HCT116 (cell line): ENCODE data around the gene PRKACA. TPM values are rescaled to one million over a fixed set of nuclear protein-coding genes. Genes with fewer than 3 reads are reported as not detected.

ENCODE experiments used
- ATAC-seq: fragments of 200-7000 bp; cut with Tn5 transposase; 2 replicates; pipeline ENCODE4 v1.9.1; 2020; ENCODE audit warnings: mild to moderate bottlenecking, moderate library complexity
- BruUV-seq: library from RNA; stranded (reverse); fragments of 400-500 nt; replicated peaks from 2 replicates; lab custom pipeline; 2021; lab: Mats Ljungman, UMichigan
- CTCF ChIA-PET: fragments of 300-600 bp; sonication (Branson Sonifier 250); formaldehyde crosslinking; loops from one replicate; lab custom pipeline; 2021; ENCODE audit warnings: antibody characterized with exemption; lab: Charles Lee
- POLR2A ChIA-PET: fragments of 300-600, 350-600 bp; sonication (Branson Sonifier 250); formaldehyde crosslinking; loops from one replicate; lab custom pipeline; 2021; ENCODE audit warnings: antibody characterized with exemption; lab: Charles Lee
- RAD21 ChIA-PET, 2 experiments: fragments of 300-600 bp; sonication (Branson Sonifier 250); formaldehyde crosslinking; loops; one replicate each; lab custom pipeline; 2023; ENCODE audit warnings: low total read pairs in 2 of 2; ENCODE audit not compliant: uncharacterized antibody in 2 of 2, unreplicated experiment in 2 of 2, low non-redundant PET in 1 of 2; lab: Charles Lee
- DNase-seq: peaks from one replicate; pipeline ENCODE4 v3.0.0-alpha.2; 2010; ENCODE audit warnings: low read depth, low spot score
- H2AFZ ChIP-seq: fragments of 200-600 bp; shearing (Covaris generic), sonication (generic); 2 replicates; pipeline ENCODE4 v1.6.1; 2017; ENCODE audit warnings: low read depth, mixed run types, mixed read lengths, antibody characterized with exemption, low read length; ENCODE audit not compliant: poor library complexity, severe bottlenecking
- H3K27ac ChIP-seq: 2 replicates; pipeline ENCODE4 v1.5.1; 2012; ENCODE audit warnings: low read depth, low read length
- H3K27me3 ChIP-seq: fragments of 200-600 bp; sonication (generic); 2 replicates; pipeline ENCODE4 v1.6.1; 2016; ENCODE audit warnings: mixed run types, low read length, mixed read lengths; ENCODE audit not compliant: insufficient read depth
- H3K36me3 ChIP-seq, 2 experiments: fragments of 200-500 bp in 1 of 2; fragments of 200-600 bp in 1 of 2; sonication (Bioruptor generic) in 1 of 2; sonication (generic) in 1 of 2; 2 replicates each; pipeline versions ENCODE4 v1.5.1 to v1.6.1; 2014 to 2016; ENCODE audit warnings: low read length in 2 of 2, inconsistent platforms in 1 of 2, mixed read lengths in 1 of 2, mixed run types in 1 of 2; ENCODE audit not compliant: insufficient read depth in 2 of 2, control insufficient read depth in 1 of 2
- H3K4me1 ChIP-seq, 2 experiments: fragments of 200-600 bp in 1 of 2; sonication (generic) in 1 of 2; 2 replicates each; pipeline versions ENCODE4 v1.5.1 to v1.6.1; 2012 to 2017; ENCODE audit warnings: low read length in 2 of 2, inconsistent platforms in 1 of 2, mild to moderate bottlenecking in 1 of 2, mixed read lengths in 1 of 2, mixed run types in 1 of 2, moderate library complexity in 1 of 2; ENCODE audit not compliant: insufficient read depth in 2 of 2, control insufficient read depth in 1 of 2
- H3K4me2 ChIP-seq: fragments of 200-600 bp; sonication (generic); 2 replicates; pipeline ENCODE4 v1.6.1; 2017; ENCODE audit warnings: mixed run types, low read length, mixed read lengths
- H3K4me3 ChIP-seq, 2 experiments: fragments of 200-600 bp in 1 of 2; sonication (generic) in 1 of 2; replicated peaks in 1 of 2; 2 replicates each; pipeline ENCODE4 v1.5.1; 2011 to 2016; ENCODE audit warnings: low read length in 2 of 2, control low read depth in 1 of 2, low read depth in 1 of 2, mild to moderate bottlenecking in 1 of 2, mixed read lengths in 1 of 2, mixed run types in 1 of 2
- H3K79me2 ChIP-seq: fragments of 200-600 bp; sonication (generic); 2 replicates; pipeline ENCODE4 v1.6.1; 2017; ENCODE audit warnings: mild to moderate bottlenecking, mixed run types, low read length, moderate library complexity, mixed read lengths; ENCODE audit not compliant: insufficient read depth
- H3K9ac ChIP-seq: fragments of 200-600 bp; sonication (generic); 2 replicates; pipeline ENCODE4 v1.6.1; 2016; ENCODE audit warnings: low read length, mixed read lengths
- H3K9me2 ChIP-seq: fragments of 200-600 bp; sonication (generic), shearing (Covaris generic); 2 replicates; pipeline ENCODE4 v1.6.1; 2017; ENCODE audit warnings: mixed run types, mild to moderate bottlenecking, moderate library complexity; ENCODE audit not compliant: insufficient read depth
- H3K9me3 ChIP-seq, 2 experiments: fragments of 200-500 bp in 1 of 2; fragments of 200-600 bp in 1 of 2; sonication (Bioruptor generic) in 1 of 2; sonication (generic) in 1 of 2; 2 replicates each; pipeline ENCODE4 v1.6.1; 2014 to 2017; ENCODE audit warnings: low read length in 2 of 2, mixed read lengths in 2 of 2, inconsistent platforms in 1 of 2, low read depth in 1 of 2, mild to moderate bottlenecking in 1 of 2, mixed run types in 1 of 2, moderate library complexity in 1 of 2; ENCODE audit not compliant: control insufficient read depth in 1 of 2, insufficient read depth in 1 of 2
- H4K20me1 ChIP-seq: fragments of 200-600 bp; sonication (generic), shearing (Covaris generic); 2 replicates; pipeline ENCODE4 v1.6.1; 2017; ENCODE audit warnings: mixed run types, mild to moderate bottlenecking, moderate library complexity; ENCODE audit not compliant: insufficient read depth
- CTCF ChIP-seq, 3 experiments: fragments of 200-600 bp in 1 of 3; sonication (generic) in 1 of 3; IDR thresholded peaks in 2 of 3; conservative IDR thresholded peaks in 1 of 3; 2 replicates each; pipeline ENCODE4 v1.5.1; 2012 to 2017; ENCODE audit warnings: low read depth in 2 of 3, low read length in 2 of 3, antibody characterized with exemption in 1 of 3, borderline replicate concordance in 1 of 3, control low read depth in 1 of 3, mild to moderate bottlenecking in 1 of 3, mixed read lengths in 1 of 3, mixed run types in 1 of 3, moderate library complexity in 1 of 3; ENCODE audit not compliant: insufficient read depth in 1 of 3
- ELF1 ChIP-seq: IDR thresholded peaks from 2 replicates; pipeline ENCODE4 v1.6.1; 2012; ENCODE audit warnings: low read depth, borderline replicate concordance
- FOSL1 ChIP-seq: IDR thresholded peaks from 2 replicates; pipeline ENCODE4 v1.6.1; 2012; ENCODE audit warnings: low read depth
- POLR2A ChIP-seq: IDR thresholded peaks from 2 replicates; pipeline ENCODE4 v1.7.0; 2011; ENCODE audit warnings: borderline replicate concordance; ENCODE audit not compliant: insufficient read depth, insufficient read length; ENCODE audit errors: extremely low read depth
- SIN3A ChIP-seq: IDR thresholded peaks from 2 replicates; pipeline ENCODE4 v1.6.1; 2012; ENCODE audit warnings: low read depth
- TCF7L2 ChIP-seq: IDR thresholded peaks from 2 replicates; pipeline ENCODE4 v1.7.0; 2011; ENCODE audit warnings: borderline replicate concordance, inconsistent platforms; ENCODE audit not compliant: insufficient read depth, insufficient read length; ENCODE audit errors: extremely low read depth
- ZFX ChIP-seq: fragments of 450-650 bp; IDR thresholded peaks from 2 replicates; pipeline ENCODE4 v1.6.1; 2017
- ZNF274 ChIP-seq: fragments of 200-500 bp; sonication (Bioruptor generic); IDR thresholded peaks from 2 replicates; pipeline ENCODE4 v1.6.1; 2014; ENCODE audit warnings: mild to moderate bottlenecking, low read depth, low read length, inconsistent platforms
- intact Hi-C: fragments of 100-400 bp; cut with micrococcal nuclease; formaldehyde crosslinking; loops from 2 replicates; pipeline ENCODE4 v1.10.0; 2022
- total RNA-seq: library from RNA; stranded (reverse); gene quantifications from one replicate; pipeline ENCODE4 v1.2.1, GENCODE V29; 2021; ENCODE audit not compliant: unreplicated experiment
- TF ChIP-seq, protein P1 (sequence below): IDR thresholded peaks from 2 replicates; pipeline ENCODE4 v1.6.1; 2012; ENCODE audit warnings: low read depth

PRKACA gene
- total RNA-seq, 1 experiment from 2014 or later, result 95.7 TPM

DNA sequence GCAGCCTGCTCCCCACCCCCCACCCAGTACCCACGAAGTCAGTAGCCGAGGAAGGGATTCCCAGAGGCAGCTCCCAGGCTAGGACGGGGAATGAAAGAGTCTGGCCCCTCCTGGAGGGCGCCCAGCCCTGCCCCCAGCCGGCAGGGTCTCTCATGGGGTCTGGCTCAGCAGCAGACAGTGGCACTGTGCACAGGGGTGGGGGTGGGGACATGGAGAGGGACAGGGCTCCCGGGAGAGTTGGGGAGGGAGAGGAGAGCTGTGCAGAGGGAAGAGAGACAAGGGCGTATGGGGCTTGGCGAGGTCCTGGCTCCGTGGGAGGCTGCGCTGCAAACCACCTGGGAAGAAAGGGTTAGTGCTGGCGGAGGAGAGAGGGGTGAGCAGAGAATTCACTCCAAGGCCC, 46.5 kb upstream of the PRKACA start:
- H3K9ac ChIP-seq, result no peak overlapping the region
- no peaks in the 10 kb centered on the region for H3K4me1 ChIP-seq
- TF ChIP-seq SIN3A (no peak), ZFX (no peak), ZNF274 (no peak), ELF1 (no peak), FOSL1 (no peak), TCF7L2 (no peak), CTCF (IDR thresholded peaks at IDR 0.05 in 2 of 3, conservative IDR thresholded peaks at IDR 0.05 in 1 of 3; ENCODE audit: borderline replicate concordance in 1 of 3, insufficient read depth in 1 of 3, low read depth in 2 of 3, low read length in 2 of 3) (no peak), POLR2A (no peak)
- TF ChIP-seq, protein P1, sequence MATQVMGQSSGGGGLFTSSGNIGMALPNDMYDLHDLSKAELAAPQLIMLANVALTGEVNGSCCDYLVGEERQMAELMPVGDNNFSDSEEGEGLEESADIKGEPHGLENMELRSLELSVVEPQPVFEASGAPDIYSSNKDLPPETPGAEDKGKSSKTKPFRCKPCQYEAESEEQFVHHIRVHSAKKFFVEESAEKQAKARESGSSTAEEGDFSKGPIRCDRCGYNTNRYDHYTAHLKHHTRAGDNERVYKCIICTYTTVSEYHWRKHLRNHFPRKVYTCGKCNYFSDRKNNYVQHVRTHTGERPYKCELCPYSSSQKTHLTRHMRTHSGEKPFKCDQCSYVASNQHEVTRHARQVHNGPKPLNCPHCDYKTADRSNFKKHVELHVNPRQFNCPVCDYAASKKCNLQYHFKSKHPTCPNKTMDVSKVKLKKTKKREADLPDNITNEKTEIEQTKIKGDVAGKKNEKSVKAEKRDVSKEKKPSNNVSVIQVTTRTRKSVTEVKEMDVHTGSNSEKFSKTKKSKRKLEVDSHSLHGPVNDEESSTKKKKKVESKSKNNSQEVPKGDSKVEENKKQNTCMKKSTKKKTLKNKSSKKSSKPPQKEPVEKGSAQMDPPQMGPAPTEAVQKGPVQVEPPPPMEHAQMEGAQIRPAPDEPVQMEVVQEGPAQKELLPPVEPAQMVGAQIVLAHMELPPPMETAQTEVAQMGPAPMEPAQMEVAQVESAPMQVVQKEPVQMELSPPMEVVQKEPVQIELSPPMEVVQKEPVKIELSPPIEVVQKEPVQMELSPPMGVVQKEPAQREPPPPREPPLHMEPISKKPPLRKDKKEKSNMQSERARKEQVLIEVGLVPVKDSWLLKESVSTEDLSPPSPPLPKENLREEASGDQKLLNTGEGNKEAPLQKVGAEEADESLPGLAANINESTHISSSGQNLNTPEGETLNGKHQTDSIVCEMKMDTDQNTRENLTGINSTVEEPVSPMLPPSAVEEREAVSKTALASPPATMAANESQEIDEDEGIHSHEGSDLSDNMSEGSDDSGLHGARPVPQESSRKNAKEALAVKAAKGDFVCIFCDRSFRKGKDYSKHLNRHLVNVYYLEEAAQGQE, result no peak
- BruUV-seq, result no TSS peak
- DNase-seq (no peak), ATAC-seq (no peak)
- H2AFZ ChIP-seq, result no peak overlapping the region
- H3K79me2 ChIP-seq, result no peaks in the 10 kb centered on the region
- no peaks in the 10 kb centered on the region for H3K9me3 ChIP-seq
- H3K4me3 ChIP-seq, result no peak overlapping the region
- ChIA-PET RAD21 (no interaction called here), CTCF (no interaction called here), POLR2A (no interaction called here)
- intact Hi-C loops, result no loop called here
- no peak overlapping the region for H3K4me2 ChIP-seq
- H3K27ac ChIP-seq, result no peak overlapping the region
- H3K9me2 ChIP-seq, result no peaks in the 10 kb centered on the region
- H4K20me1 ChIP-seq, result no peaks in the 10 kb centered on the region
- peaks cover 8 to 16% of the 10 kb centered on the region in 2 experiments; a peak in 3 of 4 replicates for H3K36me3 ChIP-seq
- no peaks in the 10 kb centered on the region for H3K27me3 ChIP-seq
